ENCODE measurements around the gene CLASRP.

DNA sequence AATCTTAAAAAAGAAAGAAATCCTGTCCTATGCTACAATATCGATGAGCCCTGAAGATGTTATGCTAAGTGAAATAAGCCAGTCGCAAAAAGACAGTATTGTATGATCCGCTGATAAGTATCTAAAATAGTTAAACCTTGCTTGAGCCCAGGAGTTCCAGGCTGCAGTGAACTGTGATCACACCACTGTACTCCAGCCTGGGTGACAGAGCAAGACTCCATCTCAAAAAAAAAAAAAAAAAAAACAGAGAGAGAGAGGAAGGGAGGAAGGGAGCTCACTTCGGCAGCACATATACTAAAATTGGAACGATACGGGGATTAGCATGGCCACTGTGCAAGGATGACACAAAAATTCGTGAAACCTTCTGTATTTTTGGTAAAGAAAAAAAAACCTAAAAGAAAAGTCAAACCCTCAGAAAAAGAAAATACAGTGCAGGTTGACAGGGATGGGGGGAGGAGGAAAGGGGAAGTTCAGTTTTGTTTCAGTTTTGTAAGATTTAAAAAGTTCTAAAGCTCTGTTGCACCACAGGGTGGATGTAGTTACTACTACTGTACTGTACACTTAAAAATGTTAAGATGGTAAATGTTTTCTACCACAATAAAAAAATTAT is 8.4 kb downstream of the CLASRP start:
- TF ChIP-seq EP300 (IDR thresholded peaks at IDR 0.05), result no peak
- no peak for TF ChIP-seq CTCF (IDR thresholded peaks at IDR 0.05)
- TF ChIP-seq POLR2A (IDR thresholded peaks at IDR 0.05), result no peak

All from sigmoid colon (tissue), 4 donors.